Loucy (cell line): Measurements from ENCODE around the gene KIF26A.

Source experiments
- H2AFZ ChIP-seq: fragments of 200-600 bp; sonication (generic); 2 replicates; pipeline ENCODE4 v1.6.0; 2016; ENCODE audit warnings: antibody characterized with exemption, mild to moderate bottlenecking, low read length, moderate library complexity
- H3F3A ChIP-seq: fragments of 200-600 bp; 2 replicates; pipeline ENCODE4 v1.6.0; 2016; ENCODE audit warnings: antibody characterized with exemption, low read depth, mild to moderate bottlenecking
- H3K27me3 ChIP-seq: fragments of 200-600 bp; sonication (generic); 2 replicates; pipeline ENCODE4 v1.6.1; 2014; ENCODE audit warnings: low read length, mild to moderate bottlenecking; ENCODE audit not compliant: insufficient read depth, poor library complexity, severe bottlenecking
- H3K36me3 ChIP-seq: fragments of 200-600 bp; sonication (generic); 2 replicates; pipeline ENCODE4 v1.6.1; 2016; ENCODE audit warnings: low read length; ENCODE audit not compliant: insufficient read depth
- H3K4me1 ChIP-seq: fragments of 200-600 bp; sonication (generic); 2 replicates; pipeline ENCODE4 v1.5.1; 2014; ENCODE audit warnings: low read length, mild to moderate bottlenecking; ENCODE audit not compliant: insufficient read depth, poor library complexity, severe bottlenecking
- H3K4me2 ChIP-seq: fragments of 200-600 bp; sonication (generic); 2 replicates; pipeline ENCODE4 v1.6.0; 2014; ENCODE audit warnings: antibody characterized with exemption, low read length, low read depth, mild to moderate bottlenecking; ENCODE audit not compliant: poor library complexity, severe bottlenecking
- H3K4me3 ChIP-seq: fragments of 200-600 bp; sonication (generic); 2 replicates; pipeline ENCODE4 v1.5.1; 2014; ENCODE audit warnings: low read length, mild to moderate bottlenecking, mixed read lengths; ENCODE audit not compliant: poor library complexity, severe bottlenecking
- H3K79me2 ChIP-seq: fragments of 200-600 bp; sonication (generic); 2 replicates; pipeline ENCODE4 v1.6.1; 2014; ENCODE audit warnings: low read length; ENCODE audit not compliant: insufficient read depth
- H3K9ac ChIP-seq: fragments of 200-600 bp; sonication (generic); 2 replicates; pipeline ENCODE4 v1.6.0; 2014; ENCODE audit warnings: mild to moderate bottlenecking, low read depth, low read length, moderate library complexity; ENCODE audit not compliant: poor library complexity, severe bottlenecking
- H3K9me2 ChIP-seq: fragments of 200-600 bp; sonication (generic); replicated peaks from 2 replicates; pipeline ENCODE4 v1.6.1; 2016; ENCODE audit warnings: low read depth, low read length, mixed read lengths
- H3K9me3 ChIP-seq: fragments of 200-600 bp; sonication (generic); 2 replicates; pipeline ENCODE4 v1.6.1; 2014; ENCODE audit warnings: mild to moderate bottlenecking, antibody characterized with exemption, low read length, low read depth; ENCODE audit not compliant: insufficient read depth
- H4K20me1 ChIP-seq: fragments of 200-600 bp; sonication (generic); 2 replicates; pipeline ENCODE4 v1.6.0; 2014; ENCODE audit warnings: antibody characterized with exemption, low read length, mild to moderate bottlenecking; ENCODE audit not compliant: insufficient read depth, poor library complexity, severe bottlenecking
- EZH2phosphoT487 ChIP-seq: fragments of 200-600 bp; IDR thresholded peaks from 2 replicates; pipeline ENCODE4 v1.6.1; 2018; ENCODE audit warnings: antibody characterized with exemption, mild to moderate bottlenecking, moderate library complexity, borderline replicate concordance
- TF ChIP-seq, protein P1 (sequence below): fragments of 200-600 bp; sonication (generic); conservative IDR thresholded peaks from 2 replicates; pipeline ENCODE4 v1.5.1; 2014; ENCODE audit warnings: mild to moderate bottlenecking, antibody characterized with exemption, low read length

KIF26A gene

GRCh38 chr14:104164512-104164911, 26.1 kb downstream of the KIF26A start:
- Histone ChIP-seq H3K4me3 (no peak overlapping the region), H2AFZ (no peak overlapping the region), H3K4me1 (no peaks in the 10 kb centered on the region), H3K9me2 (no peaks in the 10 kb centered on the region), H3K27me3 (no peaks in the 10 kb centered on the region), H3K79me2 (no peaks in the 10 kb centered on the region), H3K36me3 (no peaks in the 10 kb centered on the region), H4K20me1 (no peaks in the 10 kb centered on the region), H3K9ac (no peak overlapping the region), H3K4me2 (no peak overlapping the region), H3F3A (no peaks in the 10 kb centered on the region), H3K9me3 (no peaks in the 10 kb centered on the region)
- TF ChIP-seq, protein P1, sequence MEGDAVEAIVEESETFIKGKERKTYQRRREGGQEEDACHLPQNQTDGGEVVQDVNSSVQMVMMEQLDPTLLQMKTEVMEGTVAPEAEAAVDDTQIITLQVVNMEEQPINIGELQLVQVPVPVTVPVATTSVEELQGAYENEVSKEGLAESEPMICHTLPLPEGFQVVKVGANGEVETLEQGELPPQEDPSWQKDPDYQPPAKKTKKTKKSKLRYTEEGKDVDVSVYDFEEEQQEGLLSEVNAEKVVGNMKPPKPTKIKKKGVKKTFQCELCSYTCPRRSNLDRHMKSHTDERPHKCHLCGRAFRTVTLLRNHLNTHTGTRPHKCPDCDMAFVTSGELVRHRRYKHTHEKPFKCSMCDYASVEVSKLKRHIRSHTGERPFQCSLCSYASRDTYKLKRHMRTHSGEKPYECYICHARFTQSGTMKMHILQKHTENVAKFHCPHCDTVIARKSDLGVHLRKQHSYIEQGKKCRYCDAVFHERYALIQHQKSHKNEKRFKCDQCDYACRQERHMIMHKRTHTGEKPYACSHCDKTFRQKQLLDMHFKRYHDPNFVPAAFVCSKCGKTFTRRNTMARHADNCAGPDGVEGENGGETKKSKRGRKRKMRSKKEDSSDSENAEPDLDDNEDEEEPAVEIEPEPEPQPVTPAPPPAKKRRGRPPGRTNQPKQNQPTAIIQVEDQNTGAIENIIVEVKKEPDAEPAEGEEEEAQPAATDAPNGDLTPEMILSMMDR: no peak
- no peak for TF ChIP-seq EZH2phosphoT487

- H4K20me1 ChIP-seq: no peaks in the 10 kb centered on the region
- H3K9me2 ChIP-seq: no peaks in the 10 kb centered on the region
- no peak overlapping the region for H3K4me2 ChIP-seq
- H3K27me3 ChIP-seq: no peaks in the 10 kb centered on the region
- no peak overlapping the region for H3K4me3 ChIP-seq
- no peaks in the 10 kb centered on the region for H3F3A ChIP-seq
- no peaks in the 10 kb centered on the region for H3K79me2 ChIP-seq
- no peak overlapping the region for H2AFZ ChIP-seq
- no peaks in the 10 kb centered on the region for H3K9me3 ChIP-seq
- no peaks in the 10 kb centered on the region for H3K36me3 ChIP-seq
- H3K4me1 ChIP-seq: no peaks in the 10 kb centered on the region
- no peak overlapping the region for H3K9ac ChIP-seq
- no peak for TF ChIP-seq EZH2phosphoT487
- TF ChIP-seq, protein P1: no peak
Observed at GRCh38 chr14:104166698-104167097, 28.3 kb downstream of the KIF26A start.

DNA sequence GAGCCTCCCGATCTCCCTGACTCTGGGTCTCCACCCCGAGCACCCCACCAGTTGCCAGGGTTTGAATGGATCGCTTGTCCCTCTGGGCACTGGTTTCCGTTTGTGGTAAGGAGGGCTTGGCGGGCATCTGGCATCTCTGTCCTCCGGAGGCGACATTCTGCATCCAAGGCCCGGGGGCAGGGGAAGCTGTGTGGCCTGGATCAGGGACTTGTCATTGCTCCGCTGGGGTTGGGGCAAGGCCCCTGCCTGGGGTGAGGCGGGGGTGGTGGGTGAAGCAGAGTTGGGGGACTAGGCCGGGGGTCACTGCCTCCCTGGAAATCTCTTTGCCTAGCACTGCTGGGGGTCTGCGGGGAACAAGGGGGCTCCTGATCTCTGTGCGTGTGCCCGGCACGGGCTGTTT, 30.2 kb downstream of the KIF26A start:
- Histone ChIP-seq H3K9ac (no peak overlapping the region), H3K79me2 (no peaks in the 10 kb centered on the region), H2AFZ (no peak overlapping the region), H3K27me3 (no peaks in the 10 kb centered on the region), H3K4me1 (no peaks in the 10 kb centered on the region), H3K4me3 (no peak overlapping the region), H3F3A (no peaks in the 10 kb centered on the region), H3K9me2 (no peaks in the 10 kb centered on the region), H4K20me1 (no peaks in the 10 kb centered on the region), H3K36me3 (no peaks in the 10 kb centered on the region), H3K9me3 (no peaks in the 10 kb centered on the region), H3K4me2 (no peak overlapping the region)
- TF ChIP-seq, protein P1: no peak
- no peak for TF ChIP-seq EZH2phosphoT487
